Fibroblast of villous mesenchyme (primary cell): Measurements from ENCODE around the gene ENTPD7. TPM values are rescaled to one million over a fixed set of nuclear protein-coding genes. Genes with fewer than 3 reads are reported as not detected.
"Not testable (repeated sequence)": the region's sequence is repeated elsewhere in the genome, so short reads cannot be mapped to it uniquely, and the experiment has no call there.

ENCODE experiments used
- DNase-seq: peaks from one replicate; pipeline ENCODE4 v3.0.0-alpha.2; 2010; ENCODE audit warnings: low read depth
- H3K4me3 ChIP-seq: 2 replicates; pipeline ENCODE4 v1.5.1; 2011; ENCODE audit warnings: low read depth, mild to moderate bottlenecking, low read length
- small RNA-seq: library from RNA; depleted of rRNA; stranded (forward); fragments of <200 nt; gene quantifications from one replicate; pipeline ENCODE3, GENCODE V24; 2012
- total RNA-seq: library from RNA; depleted of rRNA; stranded (reverse); fragments of >200 nt; gene quantifications from 2 replicates; pipeline ENCODE4 v1.2.3, GENCODE V29; 2012
- TF ChIP-seq, protein P1 (sequence below): IDR thresholded peaks from 2 replicates; pipeline ENCODE4 v1.5.1; 2012; ENCODE audit warnings: low read depth, mild to moderate bottlenecking, low read length; ENCODE audit not compliant: insufficient read depth

The ENTPD7 gene
- total RNA-seq, 1 donor, result 48.4 TPM

DNA sequence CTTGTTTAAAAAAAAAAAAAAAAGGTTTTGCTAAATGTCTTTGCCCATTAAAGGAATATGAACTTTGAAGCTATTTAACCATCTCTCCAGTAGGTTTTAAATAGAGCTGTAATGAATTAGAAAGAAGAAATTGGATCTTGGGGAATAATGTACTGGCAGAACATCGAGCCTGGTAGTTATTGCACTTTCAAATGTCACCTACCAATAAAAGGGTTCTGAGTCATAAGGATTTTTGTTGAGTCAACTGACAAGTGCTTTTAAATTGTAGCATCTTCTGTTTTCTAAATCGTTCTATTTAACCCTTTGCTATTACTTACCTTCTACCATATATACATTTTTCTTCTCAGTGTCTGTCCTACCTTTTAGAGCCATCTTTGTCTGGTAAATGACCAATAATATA lies 83.4 kb downstream of the ENTPD7 start:
- DNase-seq, result peak; percentile 31
- H3K4me3 ChIP-seq, result no peak overlapping the region

DNA sequence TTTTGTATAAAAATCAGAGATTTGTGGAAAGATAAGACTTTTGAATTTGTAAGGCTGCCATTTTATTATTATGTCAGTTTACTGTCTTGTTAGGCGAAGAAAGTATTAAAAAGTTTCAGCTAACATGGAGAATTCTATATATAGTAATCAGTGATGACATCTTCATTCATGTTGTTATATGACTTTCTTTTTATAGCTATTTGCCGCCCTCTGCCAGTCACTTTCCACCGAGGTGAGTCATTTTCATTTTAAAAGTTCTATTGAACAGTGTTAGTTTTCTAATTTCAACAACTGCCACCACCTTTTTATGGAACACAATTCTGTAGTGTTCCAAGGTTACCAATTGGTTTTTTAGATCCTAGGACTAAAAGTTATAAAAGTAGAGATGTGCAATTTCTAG lies 84.5 kb downstream of the ENTPD7 start:
- TF ChIP-seq, protein P1, sequence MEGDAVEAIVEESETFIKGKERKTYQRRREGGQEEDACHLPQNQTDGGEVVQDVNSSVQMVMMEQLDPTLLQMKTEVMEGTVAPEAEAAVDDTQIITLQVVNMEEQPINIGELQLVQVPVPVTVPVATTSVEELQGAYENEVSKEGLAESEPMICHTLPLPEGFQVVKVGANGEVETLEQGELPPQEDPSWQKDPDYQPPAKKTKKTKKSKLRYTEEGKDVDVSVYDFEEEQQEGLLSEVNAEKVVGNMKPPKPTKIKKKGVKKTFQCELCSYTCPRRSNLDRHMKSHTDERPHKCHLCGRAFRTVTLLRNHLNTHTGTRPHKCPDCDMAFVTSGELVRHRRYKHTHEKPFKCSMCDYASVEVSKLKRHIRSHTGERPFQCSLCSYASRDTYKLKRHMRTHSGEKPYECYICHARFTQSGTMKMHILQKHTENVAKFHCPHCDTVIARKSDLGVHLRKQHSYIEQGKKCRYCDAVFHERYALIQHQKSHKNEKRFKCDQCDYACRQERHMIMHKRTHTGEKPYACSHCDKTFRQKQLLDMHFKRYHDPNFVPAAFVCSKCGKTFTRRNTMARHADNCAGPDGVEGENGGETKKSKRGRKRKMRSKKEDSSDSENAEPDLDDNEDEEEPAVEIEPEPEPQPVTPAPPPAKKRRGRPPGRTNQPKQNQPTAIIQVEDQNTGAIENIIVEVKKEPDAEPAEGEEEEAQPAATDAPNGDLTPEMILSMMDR, result no peak
- DNase-seq, result no peak
- H3K4me3 ChIP-seq, result no peak overlapping the region

More for the DNA sequence above, 83.4 kb downstream of the ENTPD7 start:
- TF ChIP-seq, protein P1, result no peak

DNA sequence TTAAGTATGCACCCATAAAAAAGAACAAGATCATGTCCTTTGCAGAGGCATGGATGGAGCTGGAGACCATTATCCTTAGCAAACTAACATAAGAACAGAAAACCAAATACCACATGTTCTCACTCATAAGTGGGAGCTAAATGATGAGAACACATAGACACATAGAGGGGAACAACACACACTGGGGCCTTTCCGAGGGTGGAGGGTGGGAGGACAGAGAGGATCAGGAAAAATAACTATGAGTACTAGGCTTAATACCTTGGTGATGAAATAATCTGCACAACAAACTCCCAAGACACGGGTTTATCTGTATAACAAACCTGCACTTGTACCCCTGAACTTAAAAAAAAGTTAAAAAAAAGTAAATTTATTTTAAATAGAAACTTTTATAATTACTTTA lies 86.9 kb downstream of the ENTPD7 start:
- DNase-seq, H3K4me3 ChIP-seq: not testable (repeated sequence)

DNA sequence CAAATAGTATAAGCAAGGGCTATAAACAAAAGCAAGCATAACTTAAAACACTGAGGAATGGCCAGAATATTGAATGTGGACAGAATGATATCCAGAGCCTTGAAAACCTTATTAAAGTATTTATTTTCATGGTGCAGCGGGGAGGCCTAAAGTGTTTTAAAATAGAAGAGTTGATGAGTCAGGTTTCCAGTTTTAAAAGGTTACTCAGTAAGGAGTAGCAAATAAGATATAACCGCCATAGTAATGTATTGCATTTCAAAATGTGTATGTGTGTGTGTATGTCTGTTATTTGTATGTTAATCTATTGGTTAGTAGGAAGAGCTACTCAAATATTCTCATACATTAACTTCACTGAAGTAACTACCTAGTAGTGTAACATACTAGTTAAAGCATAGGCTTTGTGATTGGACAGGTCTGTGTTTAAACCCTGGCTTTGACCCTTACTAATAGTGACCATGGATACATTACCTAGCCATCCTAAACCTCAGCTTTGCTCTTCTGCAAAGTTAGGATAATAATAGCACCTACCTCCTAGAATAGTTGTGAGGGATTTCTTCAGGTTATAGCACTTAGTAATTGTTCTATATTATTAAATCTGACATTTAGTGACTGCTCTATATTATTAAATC lies 89.6 kb downstream of the ENTPD7 start:
- DNase-seq, result no peak
- TF ChIP-seq, protein P1, result no peak
- no peak overlapping the region for H3K4me3 ChIP-seq

DNA sequence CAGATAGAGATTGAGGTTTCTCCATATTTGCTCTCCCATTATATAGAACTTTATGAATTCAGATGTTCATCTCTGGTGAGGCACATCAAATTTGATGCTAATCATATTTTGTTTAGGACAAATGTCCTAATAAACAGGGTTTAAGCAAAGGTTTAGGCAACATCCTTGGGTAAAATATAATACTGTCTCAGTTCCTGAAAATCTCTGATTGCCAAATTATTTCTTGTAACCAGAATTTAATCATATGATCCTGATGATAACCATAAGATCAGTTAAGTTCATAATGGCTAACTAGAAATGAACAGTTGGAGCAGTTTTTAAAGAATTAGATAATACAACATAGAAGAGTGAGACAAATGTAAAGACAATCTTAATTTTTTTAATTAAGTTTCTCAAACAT lies 91.3 kb downstream of the ENTPD7 start:
- TF ChIP-seq, protein P1, result no peak
- DNase-seq, result no peak

DNA sequence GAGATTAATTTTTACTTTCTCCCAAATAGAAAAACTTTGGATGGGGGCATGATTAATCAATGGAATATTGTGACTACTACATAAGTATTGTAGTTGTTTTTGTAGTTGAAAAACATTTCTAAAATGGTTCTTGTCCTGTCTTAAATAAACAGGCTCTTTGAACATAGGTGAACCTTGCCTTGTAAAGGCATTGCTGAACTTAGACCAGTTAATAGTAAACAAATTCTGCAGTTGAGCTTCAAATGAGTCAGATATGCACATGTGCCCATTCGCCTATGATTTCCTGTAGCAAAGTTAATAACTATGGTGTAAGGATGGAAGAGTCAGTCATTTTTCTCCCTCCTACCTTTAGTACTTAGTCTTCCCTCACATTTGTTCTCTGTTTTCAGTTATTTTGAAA lies 95.4 kb downstream of the ENTPD7 start:
- H3K4me3 ChIP-seq, result no peak overlapping the region
- peak; percentile 18 for DNase-seq
- TF ChIP-seq, protein P1, result no peak

More for the DNA sequence above, 91.3 kb downstream of the ENTPD7 start:
- H3K4me3 ChIP-seq, result no peak overlapping the region

Small RNA genes within 50 kb of the gene (small RNA-seq; reads per million reads assigned to genes)
- not detected for gene AL133353.1

Other genes starting within 250 kb of the ENTPD7 start
- gene GOT1, start 228.9 kb upstream of the ENTPD7 start, total RNA-seq, result 27.2 and 49.0 TPM in 2 replicates
- not detected in 2 replicates for gene NKX2-3, start 126.6 kb upstream of the ENTPD7 start, total RNA-seq
- 16.0 and 18.4 TPM in 2 replicates for gene SLC25A28, start 39.1 kb upstream of the ENTPD7 start, total RNA-seq
- 29.0 and 54.0 TPM in 2 replicates for gene COX15, start 72.6 kb downstream of the ENTPD7 start, total RNA-seq
- gene CUTC, start 72.7 kb downstream of the ENTPD7 start, total RNA-seq, result 12.6 and 19.0 TPM in 2 replicates
- gene ABCC2, start 123.1 kb downstream of the ENTPD7 start, total RNA-seq, result 0.32 and 0.43 TPM in 2 replicates